Loucy (cell line): Measurements from ENCODE around the gene SLC4A4.

Experiments
- CTCF ChIP-seq: fragments of 200-600 bp; sonication (generic); conservative IDR thresholded peaks from 2 replicates; pipeline ENCODE4 v1.5.1; 2014; ENCODE audit warnings: mild to moderate bottlenecking, antibody characterized with exemption, low read length
- EZH2phosphoT487 ChIP-seq: fragments of 200-600 bp; IDR thresholded peaks from 2 replicates; pipeline ENCODE4 v1.6.1; 2018; ENCODE audit warnings: antibody characterized with exemption, mild to moderate bottlenecking, moderate library complexity, borderline replicate concordance

- TF ChIP-seq CTCF (no peak), EZH2phosphoT487 (no peak)
Observed at GRCh38 chr4:71406459-71406963, 67.7 kb downstream of the SLC4A4 start.
